ENCODE measurements around the gene PSD2.

Gene PSD2

GRCh38 chr5:139763930-139764791, 31.4 kb upstream of the PSD2 start:
- DNase-seq (ENCODE audit: low spot score) = no peak

- DNase-seq (ENCODE audit: low spot score) = no peak
Observed at GRCh38 chr5:139764886-139765408, 30.7 kb upstream of the PSD2 start.

GRCh38 chr5:139765409-139766217, 30.0 kb upstream of the PSD2 start:
- DNase-seq (ENCODE audit: low spot score) = peak; percentile 78

DNA sequence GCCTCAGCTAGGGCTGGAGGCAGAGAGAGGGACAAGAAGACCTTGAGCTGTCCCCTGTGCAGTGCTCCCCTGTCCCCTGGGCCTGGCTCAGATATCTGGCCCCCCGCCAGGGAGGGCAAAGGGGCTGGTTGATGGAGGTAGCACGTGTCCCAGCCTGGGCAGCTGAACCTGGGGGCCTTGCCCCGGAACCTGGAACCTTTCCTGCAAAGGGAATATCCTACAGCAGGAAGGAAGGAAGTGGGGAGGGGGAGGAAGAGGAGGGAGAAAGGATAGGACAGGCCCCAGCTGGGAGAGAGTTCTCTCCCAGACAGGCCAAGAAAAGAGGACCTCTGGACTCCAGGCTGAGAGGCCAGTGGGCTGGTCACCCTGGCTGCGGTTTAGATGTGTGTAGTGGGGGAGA, 27.6 kb upstream of the PSD2 start:
- DNase-seq (ENCODE audit: low spot score) = no peak

- no peak for DNase-seq (ENCODE audit: low spot score)
Observed at GRCh38 chr5:139768807-139769465, 26.7 kb upstream of the PSD2 start.

DNA sequence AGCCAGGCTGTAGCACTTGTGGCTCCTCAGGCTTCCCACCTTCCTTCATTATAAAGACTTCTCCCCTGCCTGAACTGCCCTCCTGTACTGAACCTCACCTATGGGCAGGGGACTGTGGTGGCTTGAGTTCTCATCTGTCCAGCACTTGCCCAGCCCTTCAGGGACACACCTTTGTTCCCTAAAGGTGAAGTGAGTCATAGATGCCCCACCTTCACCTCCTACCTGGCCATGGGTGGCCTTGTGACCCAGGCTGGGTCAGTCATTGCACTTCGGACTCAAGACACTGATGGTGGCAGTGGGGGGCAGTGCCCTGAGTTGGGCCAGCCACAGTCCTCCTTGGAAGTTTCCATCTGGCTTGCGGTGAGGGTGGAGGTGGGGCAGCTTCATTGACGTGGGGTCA, 26.1 kb upstream of the PSD2 start:
- no peak for DNase-seq (ENCODE audit: low spot score)

DNA sequence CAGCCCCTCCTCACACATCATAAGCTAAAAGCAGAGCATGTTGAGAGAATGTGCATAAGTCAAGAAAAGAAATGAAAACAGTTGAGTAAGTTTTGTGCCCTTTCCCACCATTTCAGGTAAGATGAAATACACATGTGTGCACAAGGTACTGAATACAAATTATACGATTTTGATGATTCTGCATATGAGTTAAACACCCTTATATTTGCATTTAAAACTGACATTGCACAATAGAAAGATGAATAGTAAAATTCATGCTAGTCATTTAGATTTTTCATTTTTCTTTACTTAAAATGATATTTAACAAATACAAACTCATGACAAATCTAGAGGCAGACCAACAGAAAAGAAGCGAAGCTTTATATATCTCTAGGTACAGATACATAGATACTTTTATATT, 24.9 kb upstream of the PSD2 start:
- DNase-seq (ENCODE audit: low spot score) = no peak

GRCh38 chr5:139772089-139772791, 23.4 kb upstream of the PSD2 start:
- DNase-seq (ENCODE audit: low spot score) = no peak

- DNase-seq (ENCODE audit: low spot score) = no peak
Observed at GRCh38 chr5:139772927-139773690, 22.5 kb upstream of the PSD2 start.

- DNase-seq (ENCODE audit: low spot score) = peak; percentile 78
Observed at GRCh38 chr5:139774980-139775661, 20.5 kb upstream of the PSD2 start.

GRCh38 chr5:139775872-139776271, 19.7 kb upstream of the PSD2 start:
- DNase-seq (ENCODE audit: low spot score) = no peak

DNA sequence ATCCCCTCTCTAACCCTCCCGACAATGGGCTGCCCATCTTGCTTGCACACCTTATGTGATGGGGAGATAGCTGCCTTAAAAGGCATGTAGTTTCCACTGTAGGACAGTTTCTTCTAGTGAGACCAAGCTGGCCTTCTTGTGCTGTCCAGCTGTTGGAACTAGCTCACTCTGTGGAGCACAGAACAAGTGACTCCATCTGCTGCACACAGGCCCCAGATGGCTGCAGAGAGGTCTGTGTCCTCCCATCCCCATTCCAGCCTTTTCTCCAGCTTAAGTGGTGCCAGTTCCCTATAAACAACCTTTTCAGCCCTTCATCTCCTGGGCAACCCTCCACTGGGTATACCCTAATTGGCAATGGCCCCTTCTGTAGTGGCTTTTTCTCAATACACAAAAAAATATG, 18.7 kb upstream of the PSD2 start:
- DNase-seq (ENCODE audit: low spot score) = no peak

- no peak for DNase-seq (ENCODE audit: low spot score)
Observed at GRCh38 chr5:139783436-139783965, 12.1 kb upstream of the PSD2 start.

GRCh38 chr5:139784488-139784887, 11.1 kb upstream of the PSD2 start:
- no peak for DNase-seq (ENCODE audit: low spot score)

DNA sequence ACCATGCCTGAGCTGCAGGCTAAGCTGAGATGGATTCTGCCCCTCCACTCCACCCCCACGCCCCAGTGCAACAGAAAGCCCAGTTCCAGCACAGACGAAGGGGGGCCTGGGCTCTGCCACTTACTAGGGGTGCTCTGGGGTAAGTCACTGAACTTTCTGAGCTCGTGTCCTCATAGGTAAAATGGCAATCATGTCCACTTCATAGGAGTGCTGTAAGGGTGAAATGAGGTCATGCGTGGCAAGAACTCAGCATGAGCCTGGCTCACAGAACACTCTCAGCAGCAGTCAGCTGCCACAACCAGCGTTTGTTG, 8.4 kb upstream of the PSD2 start:
- no peak for DNase-seq (ENCODE audit: low spot score)

GRCh38 chr5:139787568-139788293, 7.9 kb upstream of the PSD2 start:
- peak; percentile 84 for DNase-seq (ENCODE audit: low spot score)

DNA sequence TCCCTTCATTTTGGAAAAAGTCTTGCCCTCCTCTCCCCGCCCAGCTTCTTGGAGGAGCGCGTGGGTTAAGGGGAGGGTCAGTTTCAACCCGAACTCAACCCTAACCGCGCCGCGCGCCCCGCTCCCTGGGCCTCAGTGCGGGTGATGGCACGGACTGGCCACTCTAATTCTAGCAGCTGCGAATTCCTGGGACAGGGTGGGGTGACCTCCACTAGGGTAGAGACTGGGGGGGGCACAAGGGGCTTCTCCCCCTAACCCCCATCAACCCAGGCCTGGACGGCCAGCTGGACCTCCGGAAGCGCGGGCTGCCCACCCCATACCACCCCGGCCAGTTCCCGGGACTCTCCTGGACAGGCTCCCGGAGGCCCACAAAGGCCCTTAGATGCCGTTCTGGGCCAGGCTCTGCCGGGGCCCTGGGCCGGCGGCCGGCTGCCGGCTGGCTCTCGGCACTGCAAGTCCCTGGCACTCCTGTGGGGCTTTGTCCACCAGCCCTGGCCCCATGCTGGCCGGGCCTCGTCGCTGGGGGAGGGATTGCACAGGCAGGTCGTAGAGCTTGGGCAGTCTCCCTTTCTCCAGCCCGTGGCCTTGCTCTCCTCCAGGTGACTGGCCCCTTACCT, 7.2 kb upstream of the PSD2 start:
- DNase-seq (ENCODE audit: low spot score) = no peak

DNA sequence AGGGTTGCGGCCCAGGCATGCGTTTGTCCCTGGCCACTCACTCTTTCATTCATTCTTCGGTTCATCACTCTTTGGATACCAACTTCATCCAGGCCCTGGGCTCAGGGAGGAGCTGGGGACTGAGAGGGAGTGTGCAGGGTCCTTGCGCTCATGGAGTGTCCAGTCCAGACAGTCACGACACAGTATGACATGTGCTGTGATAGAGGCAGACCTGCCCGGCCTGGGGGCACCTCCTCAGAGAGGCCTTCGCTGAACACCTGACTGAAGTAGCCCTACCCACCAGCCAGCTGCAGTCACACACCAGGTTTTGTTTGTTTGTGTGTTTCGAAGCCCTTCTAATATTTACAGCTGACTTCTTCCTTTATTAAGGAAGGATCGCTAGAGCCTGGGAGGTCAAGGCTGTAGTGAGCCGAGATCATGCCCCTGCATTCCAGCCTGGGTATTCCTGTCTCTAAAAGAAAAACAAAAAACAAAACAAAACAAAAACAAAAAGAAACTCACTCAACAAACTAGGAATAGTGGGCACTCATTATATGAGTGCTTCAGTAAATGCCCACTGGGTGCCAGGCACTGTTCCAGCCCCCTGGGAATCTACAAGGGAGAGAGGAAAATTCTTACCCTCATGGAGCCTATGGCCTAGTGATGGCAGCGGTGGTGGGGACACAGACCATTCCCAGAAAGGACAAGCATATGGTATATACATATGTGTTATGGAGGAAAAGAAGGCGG, 6.3 kb upstream of the PSD2 start:
- DNase-seq (ENCODE audit: low spot score) = no peak

DNA sequence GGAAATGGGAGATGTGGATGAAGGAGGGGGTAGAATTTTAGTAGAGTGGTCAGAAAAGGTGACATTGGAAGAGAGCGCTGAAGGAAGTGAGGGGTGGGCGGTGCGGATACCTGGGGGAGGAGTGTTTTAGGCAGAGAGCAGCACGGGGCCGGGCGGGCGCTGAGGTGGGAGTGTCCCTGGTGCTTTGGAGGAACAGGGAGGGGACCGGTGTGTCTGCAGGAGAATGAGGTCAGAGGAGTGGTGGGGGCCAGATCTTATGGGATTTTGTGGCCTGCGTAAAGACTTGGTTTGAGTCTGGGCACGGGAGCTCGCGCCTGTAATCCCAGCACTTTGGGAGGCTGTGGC, 5.8 kb upstream of the PSD2 start:
- DNase-seq (ENCODE audit: low spot score) = no peak

Data from CD4-positive, alpha-beta T cell treated with Interleukin-2 at 100 ng/mL for 4 hours (primary cell).